HL-60 (cell line): ENCODE results near the gene YIF1B.

Source experiments
- GABPA ChIP-seq: IDR thresholded peaks from 2 replicates; pipeline ENCODE4 v1.6.1; 2012; ENCODE audit warnings: low read depth
- POLR2AphosphoS5 ChIP-seq: IDR thresholded peaks from 2 replicates; pipeline ENCODE4 v1.6.1; 2012; ENCODE audit warnings: low read depth
- REST ChIP-seq: IDR thresholded peaks from 2 replicates; pipeline ENCODE4 v1.6.1; 2012; ENCODE audit warnings: low read depth; ENCODE audit not compliant: insufficient replicate concordance
- SPI1 ChIP-seq: IDR thresholded peaks from 2 replicates; pipeline ENCODE4 v1.6.1; 2012; ENCODE audit warnings: low read depth, mild to moderate bottlenecking, borderline replicate concordance
- TF ChIP-seq, protein P1 (sequence below): IDR thresholded peaks from one replicate; pipeline ENCODE4 v1.5.1; 2011; ENCODE audit warnings: low read length, control low read depth, inconsistent platforms; ENCODE audit not compliant: insufficient read depth

DNA sequence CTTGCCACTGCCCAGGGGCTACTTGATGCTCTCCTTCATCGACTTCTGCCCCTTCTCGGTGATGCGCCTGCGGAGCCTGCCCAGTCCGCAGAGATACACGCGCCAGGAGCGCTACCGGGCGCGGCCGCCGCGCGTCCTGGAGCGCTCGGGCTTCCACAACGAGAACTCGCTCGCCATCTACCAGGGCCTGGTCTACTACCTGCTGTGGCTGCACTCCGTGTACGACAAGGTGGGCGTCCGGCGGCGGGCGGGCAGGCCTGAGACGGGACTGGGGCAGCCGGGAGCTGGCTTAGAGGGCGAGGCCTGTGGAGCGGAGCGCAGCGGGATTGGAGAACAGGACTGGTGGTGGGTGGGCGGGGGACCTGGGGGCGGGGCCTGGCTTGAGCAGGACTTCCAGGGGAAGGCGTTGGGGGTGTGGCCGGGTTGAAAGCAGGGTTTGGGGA lies 45.9 kb upstream of the YIF1B start:
- TF ChIP-seq, protein P1, sequence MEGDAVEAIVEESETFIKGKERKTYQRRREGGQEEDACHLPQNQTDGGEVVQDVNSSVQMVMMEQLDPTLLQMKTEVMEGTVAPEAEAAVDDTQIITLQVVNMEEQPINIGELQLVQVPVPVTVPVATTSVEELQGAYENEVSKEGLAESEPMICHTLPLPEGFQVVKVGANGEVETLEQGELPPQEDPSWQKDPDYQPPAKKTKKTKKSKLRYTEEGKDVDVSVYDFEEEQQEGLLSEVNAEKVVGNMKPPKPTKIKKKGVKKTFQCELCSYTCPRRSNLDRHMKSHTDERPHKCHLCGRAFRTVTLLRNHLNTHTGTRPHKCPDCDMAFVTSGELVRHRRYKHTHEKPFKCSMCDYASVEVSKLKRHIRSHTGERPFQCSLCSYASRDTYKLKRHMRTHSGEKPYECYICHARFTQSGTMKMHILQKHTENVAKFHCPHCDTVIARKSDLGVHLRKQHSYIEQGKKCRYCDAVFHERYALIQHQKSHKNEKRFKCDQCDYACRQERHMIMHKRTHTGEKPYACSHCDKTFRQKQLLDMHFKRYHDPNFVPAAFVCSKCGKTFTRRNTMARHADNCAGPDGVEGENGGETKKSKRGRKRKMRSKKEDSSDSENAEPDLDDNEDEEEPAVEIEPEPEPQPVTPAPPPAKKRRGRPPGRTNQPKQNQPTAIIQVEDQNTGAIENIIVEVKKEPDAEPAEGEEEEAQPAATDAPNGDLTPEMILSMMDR: no peak
- TF ChIP-seq POLR2AphosphoS5 (no peak), SPI1 (no peak), REST (no peak), GABPA (no peak)
